Gastroesophageal sphincter (tissue), 3 donors: Measurements from ENCODE around the gene CDKAL1.

Source experiments
- EP300 ChIP-seq: sonication (generic); formaldehyde crosslinking; IDR thresholded peaks from one replicate; pipeline ENCODE4 v1.6.1; 2017; ENCODE audit warnings: antibody characterized with exemption, mild to moderate bottlenecking
- POLR2AphosphoS5 ChIP-seq: sonication (generic); formaldehyde crosslinking; IDR thresholded peaks from one replicate; pipeline ENCODE4 v1.6.1; 2017; ENCODE audit warnings: antibody characterized with exemption
- TF ChIP-seq, protein P1 (sequence below), 4 experiments: fragments of 200-600 bp in 2 of 4; fragments of 450-650 bp in 2 of 4; sonication (generic) in 1 of 4; IDR thresholded peaks; one replicate each; pipeline ENCODE4 v1.5.1; 2017 to 2019; ENCODE audit warnings: antibody characterized with exemption in 4 of 4, mild to moderate bottlenecking in 2 of 4, moderate library complexity in 2 of 4

DNA sequence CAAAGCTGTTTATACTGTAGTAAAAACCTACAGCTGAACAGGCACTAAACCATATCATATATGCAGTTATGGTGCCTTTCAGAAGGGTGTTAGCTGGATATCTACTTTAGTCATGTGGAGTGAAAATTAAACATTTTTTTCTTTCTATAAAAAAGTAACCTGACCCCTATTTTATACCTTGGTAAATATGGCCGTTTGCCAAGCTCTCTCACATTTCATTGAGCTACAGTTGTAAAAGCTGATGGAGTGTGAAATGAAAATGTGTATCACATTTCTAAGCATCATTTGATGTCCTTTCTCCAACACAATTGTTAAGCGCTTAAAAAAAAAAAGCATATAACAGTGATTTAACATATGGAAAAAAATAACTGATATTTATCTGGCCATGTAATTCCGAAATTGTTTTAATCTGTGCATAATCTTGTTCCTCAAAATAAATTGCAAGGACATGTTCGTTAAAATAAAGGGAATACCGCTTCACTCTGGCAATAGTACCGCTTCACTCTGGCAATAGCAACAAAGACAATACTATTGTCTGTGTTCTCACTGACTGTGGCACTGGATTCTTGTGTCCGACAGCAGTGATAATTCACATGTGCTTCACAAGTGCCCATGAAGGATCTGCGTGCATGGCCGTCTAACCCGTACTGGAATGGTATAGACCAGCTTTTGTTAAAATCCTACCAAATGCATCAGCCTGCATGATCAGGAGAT lies 667.5 kb downstream of the CDKAL1 start:
- TF ChIP-seq EP300 (no peak), POLR2AphosphoS5 (no peak)
- TF ChIP-seq, protein P1, sequence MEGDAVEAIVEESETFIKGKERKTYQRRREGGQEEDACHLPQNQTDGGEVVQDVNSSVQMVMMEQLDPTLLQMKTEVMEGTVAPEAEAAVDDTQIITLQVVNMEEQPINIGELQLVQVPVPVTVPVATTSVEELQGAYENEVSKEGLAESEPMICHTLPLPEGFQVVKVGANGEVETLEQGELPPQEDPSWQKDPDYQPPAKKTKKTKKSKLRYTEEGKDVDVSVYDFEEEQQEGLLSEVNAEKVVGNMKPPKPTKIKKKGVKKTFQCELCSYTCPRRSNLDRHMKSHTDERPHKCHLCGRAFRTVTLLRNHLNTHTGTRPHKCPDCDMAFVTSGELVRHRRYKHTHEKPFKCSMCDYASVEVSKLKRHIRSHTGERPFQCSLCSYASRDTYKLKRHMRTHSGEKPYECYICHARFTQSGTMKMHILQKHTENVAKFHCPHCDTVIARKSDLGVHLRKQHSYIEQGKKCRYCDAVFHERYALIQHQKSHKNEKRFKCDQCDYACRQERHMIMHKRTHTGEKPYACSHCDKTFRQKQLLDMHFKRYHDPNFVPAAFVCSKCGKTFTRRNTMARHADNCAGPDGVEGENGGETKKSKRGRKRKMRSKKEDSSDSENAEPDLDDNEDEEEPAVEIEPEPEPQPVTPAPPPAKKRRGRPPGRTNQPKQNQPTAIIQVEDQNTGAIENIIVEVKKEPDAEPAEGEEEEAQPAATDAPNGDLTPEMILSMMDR (IDR thresholded peaks at IDR 0.05), result no peak
